Natural killer cell treated with Interleukin-12 subunit alpha and Interleukin-12 subunit beta and Interleukin-15 and Interleukin-18, amount 100 ng/mL, for 72 hours (primary cell): ENCODE measurements around the gene PUM1. TPM values are rescaled to one million over a fixed set of nuclear protein-coding genes. Genes with fewer than 3 reads are reported as not detected.

Source experiments
- ATAC-seq, 2 donors: fragments of 150-1000 bp; cut with Tn5 transposase in 1 of 2; sonication (Bioruptor Pico), chemical (Tn5 transposase) in 1 of 2; 2 replicates each; pipeline ENCODE4 v1.10.0; 2021
- DNase-seq: peaks from one replicate; pipeline ENCODE4 v3.0.0; 2022; ENCODE audit warnings: low spot score
- H3K27ac Mint-ChIP-seq, 2 donors: 1 replicate in 1 of 2; 2 replicates in 1 of 2; pipeline ENCODE4 v1.8.0; 2022; ENCODE audit warnings: mixed read lengths in 2 of 2, mild to moderate bottlenecking in 1 of 2, moderate library complexity in 1 of 2
- H3K27me3 Mint-ChIP-seq, 2 donors: 1 replicate in 1 of 2; 2 replicates in 1 of 2; pipeline ENCODE4 v1.8.0; 2022; ENCODE audit warnings: mixed read lengths in 2 of 2
- H3K36me3 Mint-ChIP-seq: one replicate; pipeline ENCODE4 v1.8.0; 2022; ENCODE audit warnings: mixed read lengths
- H3K4me1 Mint-ChIP-seq, 2 donors: 1 replicate in 1 of 2; 2 replicates in 1 of 2; pipeline ENCODE4 v1.8.0; 2022; ENCODE audit warnings: low read depth in 2 of 2, mixed read lengths in 2 of 2, mild to moderate bottlenecking in 1 of 2
- H3K4me3 Mint-ChIP-seq: one replicate; pipeline ENCODE4 v1.8.0; 2022; ENCODE audit warnings: mixed read lengths
- H3K9me3 Mint-ChIP-seq: 2 replicates; pipeline ENCODE4 v1.8.0; 2022; ENCODE audit warnings: mixed read lengths
- total RNA-seq, 2 donors: library from RNA; stranded (reverse); gene quantifications; one replicate each; pipeline ENCODE4 v1.2.3, GENCODE V29; 2022

The PUM1 gene
- total RNA-seq, 2 donors from 2014 or later: 134 to 180 TPM

- H3K9me3 Mint-ChIP-seq: no peaks in the 10 kb centered on the region
- DNase-seq (peak; percentile 15), ATAC-seq (no peak)
- H3K4me1 Mint-ChIP-seq: peaks cover 13 to 15% of the 10 kb centered on the region in 2 donors
- peak overlapping the region; percentile 65 for H3K4me3 Mint-ChIP-seq
- H3K36me3 Mint-ChIP-seq: no peaks in the 10 kb centered on the region
- no peak overlapping the region for H3K27ac Mint-ChIP-seq
- peaks cover 40 to 41% of the 10 kb centered on the region in 2 donors for H3K27me3 Mint-ChIP-seq
These were observed 156.0 kb downstream of the PUM1 start for GRCh38 chr1:30909365-30910068.

GRCh38 chr1:30908696-30909364 lies 156.7 kb downstream of the PUM1 start, which contains the start of gene SDC3:
Gene SDC3, minus strand, starts transcription at chr1:30908758. Its CDS starts 172 bp downstream, at chr1:30908586.
- DNase-seq (peak; percentile 59), ATAC-seq (peak; percentile 65 to 80)
- Mint-ChIP-seq H3K4me3 (peak within 1 kb of the TSS; percentile 67), H3K9me3 (no peaks in the 10 kb centered on the region), H3K27me3 (peaks cover 42 to 43% of the 10 kb centered on the region in 2 donors), H3K27ac (no peak within 1 kb of the TSS), H3K36me3 (no peaks in the 10 kb centered on the region), H3K4me1 (peaks cover 13 to 15% of the 10 kb centered on the region in 2 donors)

DNA sequence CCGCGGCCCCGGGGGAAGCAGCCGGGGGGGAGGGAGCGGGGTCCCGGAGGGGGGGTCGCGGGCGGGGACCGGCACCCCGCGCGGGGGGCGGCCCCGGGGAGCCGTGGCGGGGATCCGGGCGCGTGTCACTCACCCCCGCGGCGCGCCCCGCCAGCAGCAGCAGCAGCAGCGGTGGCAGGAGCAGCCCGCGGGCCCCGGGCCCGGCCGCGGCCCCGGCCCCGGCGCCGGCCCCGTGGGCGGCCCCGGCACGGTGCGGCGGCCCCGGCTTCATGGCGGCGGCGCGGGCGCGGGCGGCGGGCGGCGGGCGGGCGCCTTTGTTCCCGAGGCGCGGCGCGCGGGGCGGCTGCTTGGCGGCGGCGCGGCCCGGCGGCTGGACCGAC lies 157.2 kb downstream of the PUM1 start:
- peaks cover 43 to 44% of the 10 kb centered on the region in 2 donors for H3K27me3 Mint-ChIP-seq
- no peaks in the 10 kb centered on the region for H3K36me3 Mint-ChIP-seq
- no peak overlapping the region for H3K4me3 Mint-ChIP-seq
- DNase-seq: peak; percentile 48
- no peak overlapping the region for H3K27ac Mint-ChIP-seq
- no peak for ATAC-seq
- H3K9me3 Mint-ChIP-seq: no peaks in the 10 kb centered on the region
- H3K4me1 Mint-ChIP-seq: peaks cover 13 to 15% of the 10 kb centered on the region in 2 donors

DNA sequence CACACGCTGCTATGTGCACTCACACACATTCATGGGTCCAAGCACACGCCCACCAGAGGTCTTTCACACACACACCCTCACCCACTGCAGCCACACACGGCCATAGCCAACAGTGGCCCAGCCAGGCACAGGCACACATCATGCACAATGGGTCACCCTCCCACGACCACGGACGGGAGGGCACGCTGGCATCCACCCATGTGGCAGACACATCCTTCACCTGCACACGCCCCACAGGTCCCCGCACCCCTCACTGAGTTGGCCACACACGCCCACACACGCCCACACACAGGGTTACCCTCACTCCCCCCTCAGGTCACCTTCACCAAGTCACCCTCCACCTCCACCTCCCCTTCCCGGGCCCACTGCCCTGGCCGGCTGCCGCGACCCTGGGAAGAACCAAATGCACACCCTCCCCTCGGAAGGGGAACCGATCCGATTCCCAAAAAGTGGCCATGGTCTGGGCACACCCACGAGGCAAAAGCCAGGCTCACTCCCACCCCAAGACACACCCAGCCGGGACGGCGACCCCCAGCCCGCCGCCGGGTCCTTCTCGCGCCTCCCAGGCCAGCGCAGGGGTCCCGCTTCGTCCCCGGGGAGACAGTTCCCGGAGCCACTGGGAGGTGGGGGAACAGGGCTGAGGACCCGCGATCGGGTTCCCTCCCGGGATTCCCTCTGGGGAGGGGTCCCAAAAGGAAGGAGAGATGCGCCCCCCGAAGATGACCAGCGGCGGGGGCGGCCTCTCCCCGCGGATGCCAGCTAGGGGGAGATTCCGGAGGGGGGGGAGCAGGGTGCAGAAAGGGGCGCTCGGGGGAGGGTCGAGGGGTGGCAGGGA lies 157.8 kb downstream of the PUM1 start:
- H3K27me3 Mint-ChIP-seq: peaks cover 43 to 48% of the 10 kb centered on the region in 2 donors
- ATAC-seq (no peak), DNase-seq (peak; percentile 16)
- peak overlapping the region; percentile 67 for H3K4me3 Mint-ChIP-seq
- peaks cover 10 to 15% of the 10 kb centered on the region in 2 donors for H3K4me1 Mint-ChIP-seq
- H3K36me3 Mint-ChIP-seq: no peaks in the 10 kb centered on the region
- no peak overlapping the region for H3K27ac Mint-ChIP-seq
- H3K9me3 Mint-ChIP-seq: no peaks in the 10 kb centered on the region

- Mint-ChIP-seq H3K4me1 (peaks cover 10 to 14% of the 10 kb centered on the region in 2 donors), H3K4me3 (peak overlapping the region; percentile 67)
- DNase-seq: peak; percentile 46
These were observed 158.7 kb downstream of the PUM1 start for GRCh38 chr1:30906631-30907441.

DNA sequence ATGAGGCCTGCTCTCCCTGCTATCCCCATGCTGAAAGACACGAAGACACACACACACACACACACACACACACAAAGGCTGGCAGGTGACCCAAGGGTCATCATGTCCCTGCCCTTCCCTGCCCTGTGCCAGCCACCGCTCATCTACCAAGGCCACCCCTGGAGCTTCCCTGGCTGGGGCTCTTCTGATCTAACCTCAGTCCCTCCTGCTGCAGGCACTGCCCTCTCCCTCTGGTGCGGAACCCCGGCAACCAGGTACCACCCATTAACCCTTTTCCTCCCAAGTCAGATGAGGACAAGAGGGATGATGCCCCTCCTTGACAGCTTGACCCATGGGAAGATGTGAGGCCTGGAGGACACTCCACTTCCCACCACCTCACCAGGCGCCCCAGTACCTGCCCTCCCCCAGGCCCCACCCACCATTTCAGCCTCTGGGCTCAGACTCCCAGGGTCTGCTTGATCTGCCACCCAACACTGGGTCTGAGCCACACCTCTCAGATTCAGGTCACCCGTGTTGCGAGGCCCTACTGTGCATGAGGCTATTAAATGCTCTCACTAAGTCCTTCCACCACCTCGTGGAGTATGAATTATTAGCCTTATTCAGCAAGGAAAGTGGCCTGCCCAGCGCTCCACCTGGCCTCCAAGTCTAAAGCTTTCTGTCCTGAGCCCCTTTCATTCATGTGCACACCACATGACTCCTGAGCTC lies 159.4 kb downstream of the PUM1 start:
- no peak for ATAC-seq
- Mint-ChIP-seq H3K27me3 (peaks cover 43 to 45% of the 10 kb centered on the region in 2 donors), H3K4me3 (no peak overlapping the region), H3K27ac (peak overlapping the region in 1 of 2 donors; percentile 26), H3K4me1 (peaks cover 10 to 11% of the 10 kb centered on the region in 2 donors), H3K36me3 (no peaks in the 10 kb centered on the region), H3K9me3 (no peaks in the 10 kb centered on the region)
- peak; percentile 46 for DNase-seq

More at GRCh38 chr1:30906631-30907441, 158.7 kb downstream of the PUM1 start:
- H3K36me3 Mint-ChIP-seq: no peaks in the 10 kb centered on the region
- no peaks in the 10 kb centered on the region for H3K9me3 Mint-ChIP-seq
- no peak for ATAC-seq
- peaks cover 43 to 47% of the 10 kb centered on the region in 2 donors for H3K27me3 Mint-ChIP-seq
- no peak overlapping the region for H3K27ac Mint-ChIP-seq

DNA sequence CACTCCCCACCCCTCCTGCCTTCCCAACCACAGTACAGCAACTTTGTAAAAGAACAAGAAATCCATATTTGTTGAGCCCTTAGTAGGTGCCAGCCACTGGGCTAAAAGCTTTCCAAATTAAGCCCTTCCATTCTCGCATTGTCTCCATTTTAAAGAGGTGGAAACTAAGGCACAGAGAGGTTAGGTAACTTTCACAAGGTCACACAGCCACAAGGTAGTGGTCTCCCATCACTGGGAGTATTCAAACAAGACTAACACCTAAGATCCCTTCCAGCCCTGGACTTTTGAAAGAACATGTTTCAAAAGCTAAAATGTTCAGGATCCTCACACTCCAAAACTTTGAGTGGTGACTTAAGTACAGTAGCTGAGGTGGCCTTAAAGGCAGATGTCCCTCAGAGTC lies 160.1 kb downstream of the PUM1 start:
- Mint-ChIP-seq H3K4me3 (no peak overlapping the region), H3K27ac (peak overlapping the region in 1 of 2 donors; percentile 26), H3K4me1 (peaks cover 10 to 11% of the 10 kb centered on the region in 2 donors), H3K36me3 (no peaks in the 10 kb centered on the region), H3K27me3 (peaks cover 37 to 38% of the 10 kb centered on the region in 2 donors), H3K9me3 (no peaks in the 10 kb centered on the region)
- DNase-seq: no peak
- no peak for ATAC-seq

- Mint-ChIP-seq H3K4me1 (peaks cover 10 to 11% of the 10 kb centered on the region in 2 donors), H3K4me3 (no peak overlapping the region), H3K27me3 (peaks cover 34 to 36% of the 10 kb centered on the region in 2 donors), H3K36me3 (no peaks in the 10 kb centered on the region), H3K9me3 (no peaks in the 10 kb centered on the region), H3K27ac (no peak overlapping the region)
- no peak for DNase-seq
- no peak for ATAC-seq
These were observed 160.6 kb downstream of the PUM1 start for GRCh38 chr1:30904962-30905335.

GRCh38 chr1:30904191-30904961 lies 161.1 kb downstream of the PUM1 start:
- H3K27me3 Mint-ChIP-seq: peaks cover 33 to 34% of the 10 kb centered on the region in 2 donors
- H3K9me3 Mint-ChIP-seq: no peaks in the 10 kb centered on the region
- H3K36me3 Mint-ChIP-seq: no peaks in the 10 kb centered on the region
- H3K4me1 Mint-ChIP-seq: peaks cover 5 to 8% of the 10 kb centered on the region in 2 donors
- no peak overlapping the region for H3K27ac Mint-ChIP-seq
- peak; percentile 22 for DNase-seq
- no peak overlapping the region for H3K4me3 Mint-ChIP-seq
- ATAC-seq: no peak

DNA sequence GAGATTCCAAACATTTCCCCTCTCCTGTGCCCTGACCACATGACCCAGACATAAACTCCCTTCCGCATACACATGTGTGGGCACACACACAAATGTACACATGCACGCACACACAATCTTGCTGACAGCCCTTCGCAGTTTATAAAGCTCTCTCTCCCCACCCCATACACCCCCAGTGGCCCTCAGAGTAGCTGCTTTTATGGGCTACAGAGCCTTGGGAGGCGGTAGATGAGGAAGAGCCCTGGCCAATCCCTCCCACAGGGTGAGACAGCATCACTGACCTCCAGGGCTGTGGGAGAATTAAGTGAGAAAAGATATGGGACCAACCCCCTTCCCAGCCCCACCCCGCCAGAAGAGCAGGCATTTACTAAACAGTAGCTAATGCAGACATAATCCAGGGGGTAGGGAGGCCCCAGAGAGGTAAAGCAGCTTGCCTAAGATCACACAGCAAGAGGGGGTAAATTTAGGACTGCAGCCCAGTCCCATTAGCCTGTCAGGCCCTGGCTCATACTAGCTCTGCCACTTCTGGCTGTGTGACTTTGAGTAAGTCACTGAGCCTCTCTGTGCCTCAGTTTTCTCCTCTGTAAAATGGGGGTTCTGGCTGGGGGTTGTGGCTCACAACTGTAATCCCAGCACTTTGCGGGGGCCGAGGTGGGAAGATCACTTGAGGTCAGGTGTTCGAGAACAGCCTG lies 162.0 kb downstream of the PUM1 start:
- Mint-ChIP-seq H3K27me3 (peaks cover 29 to 30% of the 10 kb centered on the region in 2 donors), H3K4me1 (peaks cover 4 to 5% of the 10 kb centered on the region in 2 donors), H3K9me3 (no peaks in the 10 kb centered on the region), H3K36me3 (no peaks in the 10 kb centered on the region), H3K4me3 (no peak overlapping the region), H3K27ac (no peak overlapping the region)
- ATAC-seq: no peak
- peak; percentile 48 for DNase-seq

DNA sequence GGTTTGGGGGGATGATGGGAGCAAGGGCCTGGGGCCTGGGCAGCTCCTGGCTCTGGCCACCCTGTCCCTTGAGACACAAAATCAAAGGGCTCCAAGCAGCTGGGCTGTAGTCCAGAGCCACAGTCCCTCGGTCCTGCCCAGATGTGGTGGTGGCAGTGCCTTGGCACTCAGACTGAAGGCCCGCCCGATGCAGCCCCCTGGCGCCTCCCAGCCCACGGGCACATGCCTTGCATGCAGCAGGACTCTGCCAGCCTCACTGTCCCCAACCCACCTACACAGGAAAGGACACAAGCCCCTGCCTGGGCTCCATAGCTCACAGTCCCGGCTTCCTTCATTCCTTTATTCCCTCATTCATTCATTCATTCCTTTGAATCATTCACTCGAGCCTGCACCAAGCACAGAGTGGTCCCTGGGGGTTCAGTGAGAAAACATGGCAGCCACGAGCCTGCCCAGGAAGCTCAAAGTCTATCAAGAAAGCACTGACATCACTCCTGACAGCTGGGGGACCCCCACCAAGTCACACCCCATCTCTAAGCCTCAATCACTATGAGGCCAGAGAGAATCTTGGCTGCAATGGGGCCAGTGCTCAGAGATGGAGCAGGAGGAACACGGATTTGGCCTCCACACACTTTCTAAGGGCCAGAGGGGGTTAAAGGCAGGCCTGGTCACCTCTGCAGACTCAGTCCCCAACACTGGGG lies 162.8 kb downstream of the PUM1 start:
- Mint-ChIP-seq H3K27me3 (peaks cover 30 to 35% of the 10 kb centered on the region in 2 donors), H3K4me1 (peaks cover 4 to 5% of the 10 kb centered on the region in 2 donors), H3K36me3 (no peaks in the 10 kb centered on the region), H3K27ac (no peak overlapping the region), H3K4me3 (no peak overlapping the region), H3K9me3 (no peaks in the 10 kb centered on the region)
- DNase-seq: peak; percentile 56
- no peak for ATAC-seq
